Brain pericyte (primary cell): ENCODE results near the gene ANKDD1A.
A peak's percentile ranks its signal among the peaks of the same experiment; 100 is the strongest.

Experiments
- DNase-seq: peaks from one replicate; pipeline ENCODE4 v3.0.0-alpha.2; 2012; ENCODE audit warnings: low read depth, low spot score

ANKDD1A gene

GRCh38 chr15:64923546-64923945, 11.8 kb downstream of the ANKDD1A start:
- no peak for DNase-seq

- DNase-seq: no peak
These were observed 13.9 kb downstream of the ANKDD1A start for GRCh38 chr15:64925335-64926330.

- DNase-seq: no peak
These were observed 15.0 kb downstream of the ANKDD1A start for GRCh38 chr15:64926661-64927060.

GRCh38 chr15:64928626-64929220, 17.0 kb downstream of the ANKDD1A start:
- no peak for DNase-seq

- no peak for DNase-seq
These were observed 18.4 kb downstream of the ANKDD1A start for GRCh38 chr15:64930019-64930652.

- peak; percentile 29 for DNase-seq
These were observed 19.2 kb downstream of the ANKDD1A start for GRCh38 chr15:64930778-64931371.

- DNase-seq: no peak
These were observed 19.7 kb downstream of the ANKDD1A start for GRCh38 chr15:64931381-64931780.

- no peak for DNase-seq
These were observed 22.3 kb downstream of the ANKDD1A start for GRCh38 chr15:64934023-64934422.

- no peak for DNase-seq
These were observed 26.5 kb downstream of the ANKDD1A start for GRCh38 chr15:64938192-64938591.

GRCh38 chr15:64942356-64942755, 30.7 kb downstream of the ANKDD1A start:
- DNase-seq: no peak

GRCh38 chr15:64943512-64944225, 32.0 kb downstream of the ANKDD1A start:
- no peak for DNase-seq

- no peak for DNase-seq
These were observed 33.3 kb downstream of the ANKDD1A start for GRCh38 chr15:64944961-64945360.

GRCh38 chr15:64947211-64947610, 35.5 kb downstream of the ANKDD1A start:
- no peak for DNase-seq

GRCh38 chr15:64948916-64949315, 37.2 kb downstream of the ANKDD1A start:
- DNase-seq: no peak

- no peak for DNase-seq
These were observed 37.9 kb downstream of the ANKDD1A start for GRCh38 chr15:64949383-64950186.

GRCh38 chr15:64950888-64951287, 39.2 kb downstream of the ANKDD1A start:
- DNase-seq: no peak

- no peak for DNase-seq
These were observed 40.2 kb downstream of the ANKDD1A start for GRCh38 chr15:64951777-64952418.

- DNase-seq: no peak
These were observed 42.7 kb downstream of the ANKDD1A start for GRCh38 chr15:64954395-64954794.

GRCh38 chr15:64959128-64959527, 47.4 kb downstream of the ANKDD1A start:
- no peak for DNase-seq

- no peak for DNase-seq
These were observed 48.5 kb downstream of the ANKDD1A start for GRCh38 chr15:64960153-64960552.
